ENCODE results near the gene OR51L1.

The OR51L1 gene

GRCh38 chr11:5043380-5043779 lies 48.7 kb downstream of the OR51L1 start:
- no peaks in the 10 kb centered on the region for H3K27me3 ChIP-seq (ENCODE audit: control insufficient read depth in 2 of 2, insufficient read depth in 2 of 2, low read length in 2 of 2)
- H3K36me3 ChIP-seq (ENCODE audit: control insufficient read depth in 2 of 2, insufficient read depth in 2 of 2, low read length in 2 of 2): no peaks in the 10 kb centered on the region
- H3K4me3 ChIP-seq (ENCODE audit: low read length in 2 of 2): no peak overlapping the region
- H3K27ac ChIP-seq (ENCODE audit: low read depth in 2 of 2, low read length in 2 of 2): no peak overlapping the region
- H3K9me3 ChIP-seq (ENCODE audit: control insufficient read depth in 2 of 2, low read length in 2 of 2): no peaks in the 10 kb centered on the region
- no peaks in the 10 kb centered on the region for H3K4me1 ChIP-seq (ENCODE audit: control insufficient read depth in 2 of 2, insufficient read depth in 2 of 2, low read length in 2 of 2)
- no peak overlapping the region for H3K9ac ChIP-seq (ENCODE audit: low read depth in 1 of 2, low read length in 2 of 2)

DNA sequence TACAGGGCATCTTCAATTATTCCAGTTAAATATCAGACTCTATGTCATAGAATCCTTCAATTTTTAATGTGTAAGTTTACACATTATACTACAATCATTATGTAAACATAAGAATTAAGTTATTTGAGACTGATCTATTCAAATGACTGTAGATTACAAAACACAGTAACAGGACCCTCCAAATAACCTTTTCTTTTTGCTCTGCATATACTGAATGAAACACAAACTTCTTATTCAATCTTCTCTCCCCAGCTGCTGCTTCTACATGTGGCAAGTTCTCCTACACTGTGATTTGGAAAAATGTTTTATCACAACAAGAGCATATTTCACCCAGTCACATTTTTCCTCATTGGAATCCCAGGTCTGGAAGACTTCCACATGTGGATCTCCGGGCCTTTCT lies 51.6 kb downstream of the OR51L1 start, which contains the start of gene OR52J3:
OR52J3 (plus strand) TSS at position 301 of the 400 bp plus-strand sequence; CDS start at position 301, 0 bp downstream.
- no peaks in the 10 kb centered on the region for H3K27me3 ChIP-seq (ENCODE audit: control insufficient read depth in 2 of 2, insufficient read depth in 2 of 2, low read length in 2 of 2)
- no peaks in the 10 kb centered on the region for H3K9me3 ChIP-seq (ENCODE audit: control insufficient read depth in 2 of 2, low read length in 2 of 2)
- H3K36me3 ChIP-seq (ENCODE audit: control insufficient read depth in 2 of 2, insufficient read depth in 2 of 2, low read length in 2 of 2): no peaks in the 10 kb centered on the region
- H3K4me3 ChIP-seq (ENCODE audit: low read length in 2 of 2): no peak within 1 kb of the TSS
- no peaks in the 10 kb centered on the region for H3K4me1 ChIP-seq (ENCODE audit: control insufficient read depth in 2 of 2, insufficient read depth in 2 of 2, low read length in 2 of 2)
- no peak within 1 kb of the TSS for H3K9ac ChIP-seq (ENCODE audit: low read depth in 1 of 2, low read length in 2 of 2)
- H3K27ac ChIP-seq (ENCODE audit: low read depth in 2 of 2, low read length in 2 of 2): no peak within 1 kb of the TSS

- Histone ChIP-seq H3K27me3 (ENCODE audit: control insufficient read depth in 2 of 2, insufficient read depth in 2 of 2, low read length in 2 of 2) (no peaks in the 10 kb centered on the region), H3K9ac (ENCODE audit: low read depth in 1 of 2, low read length in 2 of 2) (no peak overlapping the region), H3K27ac (ENCODE audit: low read depth in 2 of 2, low read length in 2 of 2) (no peak overlapping the region), H3K9me3 (ENCODE audit: control insufficient read depth in 2 of 2, low read length in 2 of 2) (no peaks in the 10 kb centered on the region), H3K36me3 (ENCODE audit: control insufficient read depth in 2 of 2, insufficient read depth in 2 of 2, low read length in 2 of 2) (no peaks in the 10 kb centered on the region), H3K4me3 (ENCODE audit: low read length in 2 of 2) (no peak overlapping the region), H3K4me1 (ENCODE audit: control insufficient read depth in 2 of 2, insufficient read depth in 2 of 2, low read length in 2 of 2) (no peaks in the 10 kb centered on the region)
These were observed 52.2 kb downstream of the OR51L1 start for GRCh38 chr11:5046754-5047330.

Data from mucosa of rectum (tissue), 2 donors.